ENCODE results near the gene ATAD1.

- no peak for TF ChIP-seq CTCF (conservative IDR thresholded peaks at IDR 0.05 in 1 of 2, IDR thresholded peaks at IDR 0.05 in 1 of 2; ENCODE audit: low read depth in 1 of 2, low read length in 2 of 2)
- TF ChIP-seq EZH2 (IDR thresholded peaks at IDR 0.05; ENCODE audit: low read length, missing control alignments): no peak
Observed at GRCh38 chr10:87827681-87828080, 9.7 kb upstream of the ATAD1 start.

Data from fibroblast of lung (primary cell).